ENCODE results near the gene SMAD3.

DNA sequence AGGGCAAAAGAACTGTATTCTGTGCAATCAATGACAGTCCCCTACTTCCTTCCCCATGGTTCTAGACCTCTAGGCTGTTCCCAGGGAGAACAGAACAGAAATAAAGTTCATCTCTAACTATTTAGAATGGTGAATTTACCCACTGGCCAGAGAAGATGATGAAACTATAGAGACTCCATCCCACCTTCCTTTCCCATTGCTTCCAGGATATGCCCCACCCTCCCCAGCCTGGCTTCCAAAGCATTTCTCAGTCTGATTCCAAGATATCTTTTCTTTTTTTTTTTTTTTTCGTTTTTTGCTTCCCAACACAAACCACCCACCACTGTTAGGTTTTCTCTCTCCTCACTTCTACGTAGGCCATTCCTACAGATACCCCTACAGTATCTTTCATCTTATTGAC is 25.1 kb upstream of the SMAD3 start:
- TF ChIP-seq POLR2A (IDR thresholded peaks at IDR 0.05; ENCODE audit: low read depth, low read length), result no peak
- no peak for TF ChIP-seq POLR2AphosphoS5 (IDR thresholded peaks at IDR 0.05; ENCODE audit: low read depth, low read length)
- no peak for TF ChIP-seq TAF1 (IDR thresholded peaks at IDR 0.05; ENCODE audit: borderline replicate concordance, low read depth, low read length)

Measured in GM12892 (cell line).